NT2/D1 (cell line): ENCODE measurements around the gene PTRH1.

Experiments used
- SUZ12 ChIP-seq: IDR thresholded peaks from 2 replicates; pipeline ENCODE4 v1.6.1; 2011; ENCODE audit not compliant: insufficient read length, insufficient read depth; ENCODE audit errors: extremely low read depth
- ZNF274 ChIP-seq: IDR thresholded peaks from 2 replicates; pipeline ENCODE4 v1.6.1; 2011; ENCODE audit warnings: mild to moderate bottlenecking, low read depth, low read length

GRCh38 chr9:127683723-127684122, 31.7 kb downstream of the PTRH1 start:
- TF ChIP-seq ZNF274, result no peak
- no peak for TF ChIP-seq SUZ12
